Activated T-cell treated with anti-CD3 and anti-CD28 coated beads, Interleukin-2, amount 50 U/mL, for 72 hours (primary cell): ENCODE data around the gene PNMT. TPM values are rescaled to one million over a fixed set of nuclear protein-coding genes. Genes with fewer than 3 reads are reported as not detected.
"Not testable (repeated sequence)": the region's sequence is repeated elsewhere in the genome, so short reads cannot be mapped to it uniquely, and the experiment has no call there.

Experiments used
- ATAC-seq, 2 donors: fragments of 150-1000 bp; cut with Tn5 transposase; replicated peaks in 1 of 2; 2 replicates each; pipeline ENCODE4 v1.10.0; 2021; ENCODE audit warnings: moderate library complexity in 2 of 2, mild to moderate bottlenecking in 1 of 2
- DNase-seq, 2 donors: peaks; one replicate each; pipeline ENCODE4 v3.0.0; 2021 to 2022; ENCODE audit warnings: mixed read lengths in 1 of 2
- H3K27ac Mint-ChIP-seq: one replicate; pipeline ENCODE4 v1.8.0; 2022; ENCODE audit warnings: mild to moderate bottlenecking, moderate library complexity, mixed read lengths
- H3K27me3 Mint-ChIP-seq: one replicate; pipeline ENCODE4 v1.8.0; 2022; ENCODE audit warnings: low read depth, mixed read lengths
- H3K36me3 Mint-ChIP-seq, 2 donors: one replicate each; pipeline ENCODE4 v1.8.0; 2022; ENCODE audit warnings: mixed read lengths in 2 of 2, mild to moderate bottlenecking in 1 of 2; ENCODE audit not compliant: insufficient read depth in 2 of 2
- H3K4me1 Mint-ChIP-seq: one replicate; pipeline ENCODE4 v1.8.0; 2022; ENCODE audit warnings: low read depth, mixed read lengths
- H3K4me3 Mint-ChIP-seq, 2 donors: one replicate each; pipeline ENCODE4 v1.8.0; 2022; ENCODE audit warnings: mild to moderate bottlenecking in 2 of 2, mixed read lengths in 2 of 2, moderate library complexity in 2 of 2
- H3K9me3 Mint-ChIP-seq, 2 donors: one replicate each; pipeline ENCODE4 v1.8.0; 2022; ENCODE audit warnings: mixed read lengths in 2 of 2
- total RNA-seq, 2 donors: library from RNA; stranded (reverse); gene quantifications; one replicate each; pipeline ENCODE4 v1.2.3, GENCODE V29; 2022

The PNMT gene
- total RNA-seq, 2 donors from 2014 or later: 0.41 to 0.67 TPM

GRCh38 chr17:39701012-39701783, 32.9 kb downstream of the PNMT start:
- ATAC-seq (no peak), DNase-seq (no peak)
- Mint-ChIP-seq H3K27me3 (peaks cover 37% of the 10 kb centered on the region), H3K4me1 (peaks cover 21% of the 10 kb centered on the region), H3K36me3 (no peaks in the 10 kb centered on the region), H3K27ac (no peak overlapping the region), H3K4me3 (no peak overlapping the region), H3K9me3 (no peaks in the 10 kb centered on the region)

GRCh38 chr17:39701784-39702422, 33.6 kb downstream of the PNMT start:
- Mint-ChIP-seq H3K9me3 (no peaks in the 10 kb centered on the region), H3K4me3 (no peak overlapping the region), H3K27ac (no peak overlapping the region), H3K36me3 (no peaks in the 10 kb centered on the region), H3K4me1 (peaks cover 22% of the 10 kb centered on the region), H3K27me3 (peaks cover 37% of the 10 kb centered on the region)
- ATAC-seq (no peak), DNase-seq (no peak)

GRCh38 chr17:39702901-39703893, 34.9 kb downstream of the PNMT start:
- Mint-ChIP-seq H3K9me3 (no peaks in the 10 kb centered on the region), H3K27me3 (peaks cover 37% of the 10 kb centered on the region), H3K4me1 (peaks cover 28% of the 10 kb centered on the region), H3K36me3 (no peaks in the 10 kb centered on the region), H3K27ac (no peak overlapping the region), H3K4me3 (no peak overlapping the region)
- ATAC-seq (no peak), DNase-seq (no peak)

- DNase-seq (no peak), ATAC-seq (no peak)
- H3K27ac Mint-ChIP-seq: no peak overlapping the region
- peaks cover 28% of the 10 kb centered on the region for H3K4me1 Mint-ChIP-seq
- H3K4me3 Mint-ChIP-seq: no peak overlapping the region
- no peaks in the 10 kb centered on the region for H3K9me3 Mint-ChIP-seq
- peaks cover 35% of the 10 kb centered on the region for H3K27me3 Mint-ChIP-seq
- no peaks in the 10 kb centered on the region for H3K36me3 Mint-ChIP-seq
Observed at GRCh38 chr17:39703913-39704312, 35.7 kb downstream of the PNMT start.

- no peaks in the 10 kb centered on the region for H3K9me3 Mint-ChIP-seq
- ATAC-seq (no peak), DNase-seq (no peak)
- H3K4me1 Mint-ChIP-seq: peaks cover 22% of the 10 kb centered on the region
- no peak overlapping the region for H3K4me3 Mint-ChIP-seq
- no peaks in the 10 kb centered on the region for H3K36me3 Mint-ChIP-seq
- peaks cover 24% of the 10 kb centered on the region for H3K27me3 Mint-ChIP-seq
- no peak overlapping the region for H3K27ac Mint-ChIP-seq
Observed at GRCh38 chr17:39704821-39705551, 36.7 kb downstream of the PNMT start.

GRCh38 chr17:39705786-39706348, 37.6 kb downstream of the PNMT start:
- no peaks in the 10 kb centered on the region for H3K9me3 Mint-ChIP-seq
- no peak overlapping the region for H3K4me3 Mint-ChIP-seq
- ATAC-seq: no peak
- H3K27ac Mint-ChIP-seq: no peak overlapping the region
- DNase-seq: no peak
- peaks cover 18% of the 10 kb centered on the region for H3K27me3 Mint-ChIP-seq
- no peaks in the 10 kb centered on the region for H3K36me3 Mint-ChIP-seq
- peaks cover 17% of the 10 kb centered on the region for H3K4me1 Mint-ChIP-seq

- DNase-seq (no peak), ATAC-seq (no peak)
- peaks cover 13% of the 10 kb centered on the region for H3K27me3 Mint-ChIP-seq
- no peaks in the 10 kb centered on the region for H3K36me3 Mint-ChIP-seq
- peaks cover 13% of the 10 kb centered on the region for H3K4me1 Mint-ChIP-seq
- no peak overlapping the region for H3K27ac Mint-ChIP-seq
- H3K9me3 Mint-ChIP-seq: no peaks in the 10 kb centered on the region
- H3K4me3 Mint-ChIP-seq: no peak overlapping the region
Observed at GRCh38 chr17:39706383-39706782, 38.1 kb downstream of the PNMT start.

- H3K4me3 Mint-ChIP-seq: no peak overlapping the region
- peak in 1 of 2 donors; percentile 38 for ATAC-seq
Observed at GRCh38 chr17:39706921-39707337, 38.7 kb downstream of the PNMT start.

GRCh38 chr17:39709319-39709997, 41.2 kb downstream of the PNMT start:
- ATAC-seq (no peak), DNase-seq (no peak)
- Mint-ChIP-seq H3K36me3 (no peaks in the 10 kb centered on the region), H3K27ac (no peak overlapping the region), H3K27me3 (no peaks in the 10 kb centered on the region), H3K9me3 (no peaks in the 10 kb centered on the region), H3K4me3 (no peak overlapping the region), H3K4me1 (peaks cover 7% of the 10 kb centered on the region)

More at GRCh38 chr17:39706921-39707337, 38.7 kb downstream of the PNMT start:
- peaks cover 13% of the 10 kb centered on the region for H3K4me1 Mint-ChIP-seq
- no peak for DNase-seq
- H3K9me3 Mint-ChIP-seq: no peaks in the 10 kb centered on the region
- peaks cover 8% of the 10 kb centered on the region for H3K27me3 Mint-ChIP-seq
- peak overlapping the region; percentile 84 for H3K27ac Mint-ChIP-seq
- H3K36me3 Mint-ChIP-seq: no peaks in the 10 kb centered on the region

- H3K27ac Mint-ChIP-seq: no peak overlapping the region
- no peak for ATAC-seq
- no peak for DNase-seq
- no peaks in the 10 kb centered on the region for H3K27me3 Mint-ChIP-seq
- no peaks in the 10 kb centered on the region for H3K9me3 Mint-ChIP-seq
- no peak overlapping the region for H3K4me3 Mint-ChIP-seq
- peaks cover 7% of the 10 kb centered on the region for H3K4me1 Mint-ChIP-seq
- no peaks in the 10 kb centered on the region for H3K36me3 Mint-ChIP-seq
Observed at GRCh38 chr17:39709998-39710964, 42.0 kb downstream of the PNMT start.

GRCh38 chr17:39711071-39711470, 42.8 kb downstream of the PNMT start:
- ATAC-seq, DNase-seq, H3K27me3 Mint-ChIP-seq, H3K27ac Mint-ChIP-seq, H3K9me3 Mint-ChIP-seq, H3K4me1 Mint-ChIP-seq, H3K4me3 Mint-ChIP-seq, H3K36me3 Mint-ChIP-seq: not testable (repeated sequence)
